MCF 10A (cell line): ENCODE data around the gene FBLL1. TPM values are rescaled to one million over a fixed set of nuclear protein-coding genes. Genes with fewer than 3 reads are reported as not detected.
A peak's percentile ranks its signal among the peaks of the same experiment; 100 is the strongest.

Experiments
- BruUV-seq: library from RNA; stranded (reverse); fragments of 400-500 nt; replicated peaks from 2 replicates; lab custom pipeline; 2021; lab: Mats Ljungman, UMichigan
- CTCF ChIA-PET: fragments of 300-600 bp; sonication (Branson Sonifier 250); formaldehyde crosslinking; extraction: SDS; loops from one replicate; lab custom pipeline; 2021; ENCODE audit warnings: antibody characterized with exemption, inconsistent platforms; lab: Yijun Ruan, JAX
- POLR2A ChIA-PET: fragments of 300-600, 350-650 bp; sonication (Branson Sonifier 250); formaldehyde crosslinking; extraction: SDS; loops from one replicate; lab custom pipeline; 2020; ENCODE audit warnings: antibody characterized with exemption, inconsistent platforms; lab: Yijun Ruan, JAX
- DNase-seq: peaks from one replicate; pipeline ENCODE4 v3.0.0-alpha.2; 2018; ENCODE audit not compliant: unreplicated experiment
- H3K27ac Mint-ChIP-seq: one replicate; pipeline ENCODE4 v1.8.0; 2022; ENCODE audit warnings: mild to moderate bottlenecking, low read depth, mixed read lengths; ENCODE audit not compliant: unreplicated experiment
- H3K27me3 Mint-ChIP-seq: one replicate; pipeline ENCODE4 v1.8.0; 2022; ENCODE audit warnings: mixed read lengths; ENCODE audit not compliant: insufficient read depth, unreplicated experiment
- H3K36me3 Mint-ChIP-seq: one replicate; pipeline ENCODE4 v1.8.0; 2022; ENCODE audit warnings: mild to moderate bottlenecking, moderate library complexity, mixed read lengths; ENCODE audit not compliant: insufficient read depth, unreplicated experiment
- H3K4me1 Mint-ChIP-seq: one replicate; pipeline ENCODE4 v1.8.0; 2022; ENCODE audit warnings: mixed read lengths; ENCODE audit not compliant: insufficient read depth, unreplicated experiment
- H3K4me3 Mint-ChIP-seq: one replicate; pipeline ENCODE4 v1.8.0; 2022; ENCODE audit warnings: mild to moderate bottlenecking, moderate library complexity, mixed read lengths; ENCODE audit not compliant: unreplicated experiment
- H3K9me3 Mint-ChIP-seq: one replicate; pipeline ENCODE4 v1.8.0; 2022; ENCODE audit warnings: mixed read lengths; ENCODE audit not compliant: unreplicated experiment
- intact Hi-C: fragments of 100-400 bp; cut with micrococcal nuclease; formaldehyde crosslinking; loops from 2 replicates; pipeline ENCODE4 v1.14.1; 2022
- total RNA-seq: library from RNA; stranded (reverse); gene quantifications from 2 replicates; pipeline ENCODE4 v1.2.3, GENCODE V29; 2022
- TF ChIP-seq, protein P1 (sequence below): fragments of 200-600 bp; IDR thresholded peaks from one replicate; pipeline ENCODE4 v1.8.0; 2022; ENCODE audit warnings: antibody characterized with exemption, mild to moderate bottlenecking; ENCODE audit not compliant: unreplicated experiment

FBLL1 gene
- total RNA-seq, 1 experiment from 2014 or later: not detected

DNA sequence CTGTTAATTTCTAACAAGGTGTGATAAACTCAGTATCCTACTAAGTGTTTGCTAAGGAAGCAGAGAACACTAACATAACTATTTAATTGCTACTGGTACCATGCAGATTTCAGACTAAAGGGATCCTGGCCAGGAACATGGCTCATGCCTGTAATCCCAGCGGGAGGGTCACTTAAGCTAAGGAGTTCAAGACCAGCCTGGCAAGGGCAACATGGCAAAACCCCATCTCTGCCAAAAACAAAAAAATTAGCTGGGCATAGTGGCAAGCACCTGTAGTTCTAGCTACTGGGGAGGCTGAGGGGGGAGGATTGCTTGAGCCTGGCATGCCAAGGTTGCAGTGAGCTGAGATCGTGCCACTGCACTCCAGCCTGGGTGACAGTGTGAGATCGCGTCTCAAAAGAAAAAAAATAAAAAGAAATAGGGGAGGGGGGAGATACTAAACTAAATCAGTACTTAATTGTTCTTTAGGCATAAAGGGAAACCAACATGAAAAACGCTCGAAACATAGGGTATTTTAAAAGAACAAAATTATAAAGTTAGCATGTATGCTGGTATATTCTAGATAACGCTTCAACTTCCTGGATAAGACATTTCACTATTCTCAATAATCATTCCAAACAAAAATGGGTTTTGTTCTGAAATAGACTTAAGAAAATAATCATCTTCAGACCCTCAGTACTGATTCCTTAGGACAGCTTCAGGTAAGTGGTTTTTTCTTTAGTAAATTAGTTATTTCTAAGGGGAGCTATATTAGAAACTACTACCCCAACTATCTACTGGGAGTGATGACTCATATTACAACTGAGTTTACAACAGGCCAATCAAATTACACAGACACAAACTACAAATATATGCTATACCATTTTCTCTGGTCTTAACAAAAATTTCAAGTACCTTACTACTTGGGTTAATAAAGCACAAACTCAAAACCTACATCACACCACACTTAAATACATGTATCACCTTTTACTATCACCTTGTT is 46.6 kb downstream of the FBLL1 start:
- ChIA-PET CTCF (interaction anchor here (0.5 to 2.4 kb wide), 7 partner anchors 72 to 725 kb away, joined by 3 to 10 read pairs (median 3); partner anchors contain the start of gene SLIT3), POLR2A (interaction anchor here (0.6 to 3.5 kb wide), 10 partner anchors 8 to 980 kb away, joined by 3 to 24 read pairs (median 4); partner anchors contain the start of gene RARS1)
- TF ChIP-seq, protein P1, sequence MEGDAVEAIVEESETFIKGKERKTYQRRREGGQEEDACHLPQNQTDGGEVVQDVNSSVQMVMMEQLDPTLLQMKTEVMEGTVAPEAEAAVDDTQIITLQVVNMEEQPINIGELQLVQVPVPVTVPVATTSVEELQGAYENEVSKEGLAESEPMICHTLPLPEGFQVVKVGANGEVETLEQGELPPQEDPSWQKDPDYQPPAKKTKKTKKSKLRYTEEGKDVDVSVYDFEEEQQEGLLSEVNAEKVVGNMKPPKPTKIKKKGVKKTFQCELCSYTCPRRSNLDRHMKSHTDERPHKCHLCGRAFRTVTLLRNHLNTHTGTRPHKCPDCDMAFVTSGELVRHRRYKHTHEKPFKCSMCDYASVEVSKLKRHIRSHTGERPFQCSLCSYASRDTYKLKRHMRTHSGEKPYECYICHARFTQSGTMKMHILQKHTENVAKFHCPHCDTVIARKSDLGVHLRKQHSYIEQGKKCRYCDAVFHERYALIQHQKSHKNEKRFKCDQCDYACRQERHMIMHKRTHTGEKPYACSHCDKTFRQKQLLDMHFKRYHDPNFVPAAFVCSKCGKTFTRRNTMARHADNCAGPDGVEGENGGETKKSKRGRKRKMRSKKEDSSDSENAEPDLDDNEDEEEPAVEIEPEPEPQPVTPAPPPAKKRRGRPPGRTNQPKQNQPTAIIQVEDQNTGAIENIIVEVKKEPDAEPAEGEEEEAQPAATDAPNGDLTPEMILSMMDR: peak; percentile 10
- Mint-ChIP-seq H3K4me1 (peaks cover 40% of the 10 kb centered on the region), H3K36me3 (peaks cover 9% of the 10 kb centered on the region), H3K9me3 (no peaks in the 10 kb centered on the region), H3K27me3 (no peaks in the 10 kb centered on the region), H3K4me3 (peak overlapping the region; percentile 83), H3K27ac (peak overlapping the region; percentile 68)
- intact Hi-C loops: loop anchor here (5.0 to 10.0 kb wide), 2 partner anchors 281 to 1007 kb away; partner anchors contain the start of genes SPDL1 and WWC1
- BruUV-seq: no TSS peak
- DNase-seq: peak; percentile 21

DNA sequence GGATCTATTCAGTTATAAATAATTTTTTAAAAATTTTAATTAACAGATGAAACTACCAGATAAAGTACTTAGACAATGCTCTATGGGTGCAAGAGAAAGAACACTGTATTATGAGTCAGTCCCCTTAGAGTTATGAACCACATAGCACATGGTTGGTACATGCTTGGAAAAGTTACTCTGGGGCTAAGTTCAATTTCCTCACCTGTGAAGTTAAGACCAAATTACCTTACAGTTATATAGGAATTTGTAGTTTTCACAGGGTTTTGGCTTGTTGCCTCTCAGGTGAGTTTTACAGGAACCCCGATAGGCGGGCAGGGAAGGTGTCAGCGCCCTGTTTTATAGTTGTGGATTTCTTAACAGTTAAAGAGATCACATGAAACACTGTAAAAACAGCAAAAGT is 48.9 kb downstream of the FBLL1 start:
- no TSS peak for BruUV-seq
- CTCF ChIA-PET: interaction anchor here (0.7 kb wide), 1 partner anchor 37 kb away, joined by 3 read pairs; no protein-coding TSS in a partner anchor
- TF ChIP-seq, protein P1: no peak
- no peaks in the 10 kb centered on the region for H3K36me3 Mint-ChIP-seq
- H3K27me3 Mint-ChIP-seq: no peaks in the 10 kb centered on the region
- peak; percentile 67 for DNase-seq
- H3K4me1 Mint-ChIP-seq: peaks cover 28% of the 10 kb centered on the region
- peak overlapping the region; percentile 96 for H3K27ac Mint-ChIP-seq
- no peaks in the 10 kb centered on the region for H3K9me3 Mint-ChIP-seq
- POLR2A ChIA-PET: interaction anchor here (0.6 to 3.9 kb wide), 11 partner anchors 13 to 773 kb away, joined by 3 to 101 read pairs (median 11); partner anchors contain the start of gene RARS1
- intact Hi-C loops: loop anchor here (5.0 to 10.0 kb wide), 2 partner anchors 283 to 1004 kb away; partner anchors contain the start of genes SPDL1 and WWC1
- H3K4me3 Mint-ChIP-seq: peak overlapping the region; percentile 83

DNA sequence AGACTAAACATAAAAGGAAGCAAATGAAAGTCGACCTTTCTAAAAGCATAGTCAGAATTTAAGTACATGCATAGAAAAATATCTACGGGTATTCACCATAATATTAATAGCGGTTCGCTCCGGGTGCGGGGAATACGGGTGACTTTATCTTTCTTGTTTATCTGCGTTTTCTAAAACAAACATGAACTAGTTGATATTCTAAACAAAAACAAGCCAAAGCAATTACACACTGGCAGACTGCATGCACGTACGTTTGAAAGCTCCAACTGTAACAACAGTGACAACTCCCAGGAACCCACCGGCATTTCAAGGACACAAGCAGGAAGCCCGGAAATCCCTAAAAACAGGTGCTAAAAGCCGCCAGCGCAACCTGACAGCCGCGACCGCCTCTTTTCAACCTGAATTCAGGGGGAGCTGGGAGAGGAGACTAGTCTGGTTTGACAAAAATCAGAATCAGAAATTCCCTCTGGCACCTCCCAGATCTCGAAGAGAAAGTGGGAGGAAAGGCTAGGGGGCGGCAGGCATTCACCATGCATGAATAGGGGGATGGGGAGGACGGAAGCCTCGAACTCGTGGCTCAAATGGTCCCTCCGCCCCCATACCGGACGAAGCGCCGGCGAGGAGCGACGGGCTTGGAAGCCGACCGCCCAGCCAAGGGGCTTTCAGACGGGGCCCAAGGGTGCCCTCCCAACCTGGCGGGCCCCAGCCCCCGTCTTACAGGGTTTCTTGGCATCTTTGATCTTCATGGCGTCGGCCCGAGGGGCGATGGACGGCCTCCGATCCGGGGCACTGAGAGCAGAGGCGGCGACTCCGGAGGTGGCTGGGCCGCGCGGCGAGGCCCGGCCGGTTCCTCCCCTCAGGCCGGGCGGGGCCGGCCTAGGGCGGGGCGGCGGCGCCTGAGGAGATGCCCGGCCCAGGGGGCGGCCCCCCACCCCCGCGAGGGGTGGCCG is 49.7 kb downstream of the FBLL1 start, which contains the start of gene PANK3:
Gene PANK3 (minus strand): TSS at position 831 of the 950 bp plus-strand sequence. CDS start 85 bp downstream, at position 746.
- BruUV-seq: no TSS peak
- TF ChIP-seq, protein P1: no peak
- ChIA-PET POLR2A (interaction anchor here (0.5 to 3.9 kb wide), 27 partner anchors 11 to 772 kb away, joined by 3 to 101 read pairs (median 5); partner anchors contain the start of genes RARS1 and WWC1), CTCF (interaction anchor here (0.7 to 1.5 kb wide), 2 partner anchors 36 to 75 kb away, joined by 3 to 5 read pairs; no protein-coding TSS in a partner anchor)
- Mint-ChIP-seq H3K36me3 (no peaks in the 10 kb centered on the region), H3K4me3 (peak within 1 kb of the TSS; percentile 83), H3K27me3 (no peaks in the 10 kb centered on the region), H3K27ac (peak within 1 kb of the TSS; percentile 96), H3K4me1 (peaks cover 28% of the 10 kb centered on the region), H3K9me3 (no peaks in the 10 kb centered on the region)
- peak; percentile 76 for DNase-seq
- intact Hi-C loops: loop anchor here (1.0 to 10.0 kb wide), 6 partner anchors 68 to 1003 kb away; partner anchors contain the start of genes RARS1, SPDL1 and WWC1
